GM18502 (cell line): ENCODE data around the gene GLI1.

Experiments
- ATAC-seq: cut with Tn5 transposase; IDR thresholded peaks from one replicate; pipeline ENCODE4 v1.9.1; 2021; ENCODE audit warnings: mild to moderate bottlenecking; ENCODE audit not compliant: unreplicated experiment, poor library complexity

The GLI1 gene

DNA sequence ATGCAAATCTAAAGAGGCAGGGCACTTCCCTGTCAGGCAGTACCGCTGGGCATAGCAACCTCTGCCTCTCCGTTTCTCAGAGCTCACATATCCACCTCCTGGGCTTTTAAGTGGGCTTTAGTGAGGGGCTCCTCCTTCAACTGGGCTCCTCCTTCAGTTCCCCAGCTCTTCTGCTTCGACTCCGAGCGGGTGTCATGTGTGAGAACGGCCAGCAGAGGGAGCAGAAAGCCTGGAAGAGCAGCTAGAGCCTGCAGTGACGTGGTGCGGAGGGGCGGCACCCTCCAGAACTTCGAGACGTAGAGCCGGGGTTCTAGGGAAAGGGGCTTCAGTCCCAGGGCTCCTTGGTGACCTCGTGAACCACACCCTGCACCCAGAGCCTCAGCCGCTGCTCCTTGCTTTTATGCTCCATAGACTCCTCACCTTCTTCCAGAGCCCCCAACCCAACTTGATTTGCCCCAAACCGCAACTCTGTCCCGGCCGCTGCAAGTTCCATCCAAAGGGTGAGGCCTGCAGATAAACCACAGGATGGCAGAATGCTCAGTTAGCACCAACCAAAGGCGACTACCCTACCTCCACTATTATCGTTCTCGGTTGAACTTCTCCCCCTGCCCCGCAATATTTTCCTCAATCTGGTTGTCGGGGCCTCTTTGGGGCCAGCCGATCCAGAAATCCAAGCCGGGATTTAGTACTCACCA is 383 bp upstream of the GLI1 start:
- peak; percentile 61 for ATAC-seq

DNA sequence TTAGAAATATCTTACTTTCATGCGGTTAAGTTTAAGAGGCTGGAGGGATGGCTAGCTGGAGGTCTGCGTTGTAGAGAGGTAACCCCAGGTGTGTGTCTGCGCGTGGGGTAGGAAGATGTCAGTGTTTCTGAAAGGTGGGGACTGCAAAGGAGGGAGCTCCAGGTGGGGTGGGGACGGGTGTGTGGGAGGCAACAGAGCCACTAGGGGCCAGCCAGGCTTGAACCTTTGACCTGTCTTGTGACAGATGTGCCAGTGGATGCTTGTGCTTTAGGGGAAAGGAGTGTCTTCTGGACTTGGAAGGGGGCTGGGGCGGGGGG is 841 bp downstream of the GLI1 start:
- no peak for ATAC-seq

DNA sequence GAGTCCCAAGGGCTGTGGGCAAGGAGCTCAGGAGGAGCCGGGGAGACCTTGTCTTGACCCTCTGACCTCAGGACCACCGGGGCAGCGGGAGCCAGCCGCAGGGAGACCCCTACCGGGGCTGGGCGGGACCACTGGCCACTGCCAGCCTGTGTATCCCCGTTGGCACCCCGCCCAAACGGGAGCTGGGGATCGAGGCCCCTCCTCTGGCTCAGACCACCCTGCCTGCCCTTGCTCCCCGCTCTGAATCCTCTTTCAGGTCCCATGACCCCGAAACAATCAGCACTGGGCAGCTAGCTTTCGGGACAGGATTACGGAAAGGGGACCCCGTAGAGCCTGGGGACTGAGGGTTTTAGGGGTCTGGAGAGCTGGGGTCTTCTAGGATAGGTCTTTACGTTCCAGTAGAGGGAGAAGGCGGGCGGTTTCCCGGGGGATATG is 1.3 kb downstream of the GLI1 start:
- ATAC-seq: no peak

DNA sequence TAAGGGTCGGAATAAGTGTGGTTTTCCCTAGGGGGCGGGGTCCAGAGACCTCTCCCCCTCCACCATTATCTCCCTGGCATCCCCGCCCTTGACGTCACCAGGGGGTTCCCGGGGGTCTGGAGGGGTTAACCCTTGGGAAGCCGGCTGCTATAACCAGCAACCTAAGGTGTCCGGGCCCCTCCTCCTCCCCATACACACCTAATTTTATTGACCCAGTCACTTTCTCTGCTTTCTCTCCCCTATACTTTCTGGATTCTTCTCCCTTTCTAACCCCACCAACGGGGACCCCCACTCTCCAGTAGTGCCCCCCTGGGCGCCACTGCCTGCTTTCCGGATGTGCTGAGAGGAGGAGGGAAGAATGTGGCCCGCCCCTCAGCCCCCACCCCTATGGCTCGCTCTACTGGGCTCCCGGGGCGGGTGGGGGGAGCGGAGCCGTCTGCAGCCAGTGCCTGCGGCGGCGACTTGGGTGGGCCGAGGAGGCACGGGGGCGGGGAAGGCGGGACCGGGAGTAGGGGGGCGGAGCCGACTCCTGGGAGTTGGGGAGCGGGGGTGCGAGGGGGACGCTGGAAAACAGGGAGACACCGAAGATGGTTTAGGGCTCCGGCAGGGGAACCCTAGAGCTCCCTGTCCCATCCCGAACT is 1.8 kb downstream of the GLI1 start:
- ATAC-seq: no peak

DNA sequence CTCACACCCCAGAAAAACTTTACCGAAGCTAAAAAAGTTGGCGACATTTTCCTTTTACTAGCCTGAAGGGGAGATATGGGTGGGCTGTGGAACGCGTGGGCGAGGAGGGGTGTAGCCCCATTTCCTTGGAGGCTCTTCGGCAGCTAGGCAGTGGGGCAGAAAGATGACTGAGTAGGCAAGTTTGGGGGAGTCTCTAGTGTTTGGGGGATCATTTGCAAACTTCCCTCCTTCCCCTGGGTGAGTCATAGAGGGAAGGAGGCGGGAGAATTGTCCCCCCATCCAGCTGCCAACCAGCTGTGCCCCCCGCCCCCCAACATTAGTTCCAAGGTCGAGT is 2.3 kb downstream of the GLI1 start:
- no peak for ATAC-seq

DNA sequence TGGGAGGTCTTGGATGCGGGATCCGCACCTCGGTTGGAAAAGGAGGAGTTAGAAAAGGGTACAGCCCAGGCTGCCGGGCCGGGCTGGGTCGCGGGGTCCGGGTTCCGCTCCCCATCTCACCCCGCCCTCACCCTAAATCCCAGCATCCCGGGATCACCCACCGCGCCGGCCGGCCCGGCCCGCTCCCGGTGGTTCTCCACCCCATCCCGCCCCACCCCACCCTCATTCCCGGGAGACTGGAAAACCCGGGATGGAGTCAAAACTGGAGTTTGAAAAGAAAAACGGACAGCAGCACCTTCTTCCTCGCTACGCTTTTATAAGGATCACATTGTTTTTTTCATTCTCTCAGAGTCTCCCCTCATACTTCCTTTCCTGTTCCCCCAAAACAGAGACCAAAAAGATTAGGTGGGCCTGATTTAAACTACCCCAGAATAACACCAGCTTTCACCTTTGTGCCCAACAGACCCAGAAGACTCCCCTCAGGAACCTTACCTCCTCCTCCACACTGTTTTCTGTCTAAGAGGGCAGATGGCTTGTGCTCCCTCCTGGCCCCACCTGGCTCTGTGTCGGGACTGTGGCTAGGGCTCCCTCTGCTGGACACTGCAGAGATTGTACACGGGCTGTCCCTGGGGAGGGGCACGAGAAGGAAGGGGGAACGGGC is 2.8 kb downstream of the GLI1 start:
- peak; percentile 71 for ATAC-seq

DNA sequence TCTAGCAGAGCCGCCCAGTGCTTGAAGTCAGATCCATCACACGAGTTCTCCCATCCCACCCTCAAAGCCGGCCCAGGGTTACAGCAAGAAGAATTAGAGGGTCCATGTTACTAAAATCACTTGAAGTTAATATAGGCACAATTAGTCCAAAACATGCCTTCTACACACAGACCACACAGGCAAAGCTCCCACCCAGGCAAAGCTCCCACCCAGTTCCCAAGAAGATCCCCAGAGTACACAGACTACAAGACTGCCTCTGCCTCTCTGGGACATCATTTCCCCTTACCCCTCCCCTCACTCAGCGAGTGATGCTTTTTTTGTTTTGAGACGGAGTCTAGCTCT is 3.3 kb downstream of the GLI1 start:
- no peak for ATAC-seq

DNA sequence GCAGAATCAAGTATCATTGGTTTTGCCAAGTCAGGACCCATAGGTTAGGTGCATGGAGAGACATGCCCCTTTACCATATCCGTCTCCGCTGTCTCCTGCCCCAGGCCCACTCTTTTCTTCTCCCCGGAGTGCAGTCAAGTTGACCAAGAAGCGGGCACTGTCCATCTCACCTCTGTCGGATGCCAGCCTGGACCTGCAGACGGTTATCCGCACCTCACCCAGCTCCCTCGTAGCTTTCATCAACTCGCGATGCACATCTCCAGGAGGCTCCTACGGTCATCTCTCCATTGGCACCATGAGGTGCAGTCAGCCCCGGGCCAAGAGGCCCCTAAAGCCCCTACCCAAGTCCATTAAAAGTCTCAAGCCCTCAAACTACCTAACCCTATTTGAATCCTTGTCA is 5.0 kb downstream of the GLI1 start:
- ATAC-seq: no peak

DNA sequence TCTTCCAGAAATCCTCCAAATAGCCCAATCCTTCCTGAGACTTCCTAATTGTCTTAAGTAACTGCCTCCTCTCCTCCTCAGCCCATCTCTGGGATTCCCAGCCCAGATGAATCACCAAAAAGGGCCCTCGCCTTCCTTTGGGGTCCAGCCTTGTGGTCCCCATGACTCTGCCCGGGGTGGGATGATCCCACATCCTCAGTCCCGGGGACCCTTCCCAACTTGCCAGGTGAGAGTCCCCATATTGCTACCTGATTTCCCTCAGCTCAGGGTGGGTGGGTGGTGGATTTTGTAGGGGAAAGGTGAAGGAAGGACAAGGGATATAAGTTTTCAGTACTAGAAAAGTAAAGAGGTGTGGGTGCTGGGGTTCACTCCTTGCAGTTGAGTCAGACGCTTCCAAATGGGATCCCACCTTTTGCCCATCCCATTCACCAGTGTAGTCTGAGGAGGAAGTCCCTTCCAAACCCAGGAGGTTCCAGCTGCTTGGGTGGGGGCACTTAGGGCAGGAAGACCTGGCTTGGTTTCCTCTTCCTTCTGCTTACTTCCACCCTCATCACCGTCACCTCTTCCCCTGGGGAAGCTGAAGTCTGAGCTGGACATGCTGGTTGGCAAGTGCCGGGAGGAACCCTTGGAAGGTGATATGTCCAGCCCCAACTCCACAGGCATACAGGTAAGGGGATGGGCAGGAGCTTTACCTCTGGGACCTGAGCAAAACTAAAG is 5.6 kb downstream of the GLI1 start:
- no peak for ATAC-seq

DNA sequence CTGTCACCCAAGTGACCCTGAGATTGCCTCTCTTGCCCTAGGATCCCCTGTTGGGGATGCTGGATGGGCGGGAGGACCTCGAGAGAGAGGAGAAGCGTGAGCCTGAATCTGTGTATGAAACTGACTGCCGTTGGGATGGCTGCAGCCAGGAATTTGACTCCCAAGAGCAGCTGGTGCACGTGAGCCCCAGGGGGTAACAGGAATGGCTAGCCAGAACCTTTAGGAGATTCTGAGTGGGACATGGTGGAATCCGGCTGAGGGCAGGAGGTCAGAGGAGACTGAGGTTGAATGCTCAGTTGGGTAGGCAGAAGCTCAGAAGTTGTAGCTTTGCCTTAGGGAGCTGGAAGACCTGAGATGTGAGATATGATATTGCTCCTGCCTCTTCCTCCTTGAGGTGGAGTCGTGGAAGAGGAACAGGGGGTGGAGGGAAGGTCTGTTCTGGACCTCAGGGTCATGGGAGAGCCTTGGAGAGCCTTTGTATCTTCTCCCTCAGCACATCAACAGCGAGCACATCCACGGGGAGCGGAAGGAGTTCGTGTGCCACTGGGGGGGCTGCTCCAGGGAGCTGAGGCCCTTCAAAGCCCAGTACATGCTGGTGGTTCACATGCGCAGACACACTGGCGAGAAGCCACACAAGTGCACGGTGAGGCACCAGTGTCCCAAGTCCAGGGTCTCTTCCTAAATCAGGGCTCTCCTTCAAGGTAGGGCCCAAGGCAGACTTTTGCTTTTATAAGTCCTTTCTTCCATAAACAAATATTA is 6.3 kb downstream of the GLI1 start:
- no peak for ATAC-seq

DNA sequence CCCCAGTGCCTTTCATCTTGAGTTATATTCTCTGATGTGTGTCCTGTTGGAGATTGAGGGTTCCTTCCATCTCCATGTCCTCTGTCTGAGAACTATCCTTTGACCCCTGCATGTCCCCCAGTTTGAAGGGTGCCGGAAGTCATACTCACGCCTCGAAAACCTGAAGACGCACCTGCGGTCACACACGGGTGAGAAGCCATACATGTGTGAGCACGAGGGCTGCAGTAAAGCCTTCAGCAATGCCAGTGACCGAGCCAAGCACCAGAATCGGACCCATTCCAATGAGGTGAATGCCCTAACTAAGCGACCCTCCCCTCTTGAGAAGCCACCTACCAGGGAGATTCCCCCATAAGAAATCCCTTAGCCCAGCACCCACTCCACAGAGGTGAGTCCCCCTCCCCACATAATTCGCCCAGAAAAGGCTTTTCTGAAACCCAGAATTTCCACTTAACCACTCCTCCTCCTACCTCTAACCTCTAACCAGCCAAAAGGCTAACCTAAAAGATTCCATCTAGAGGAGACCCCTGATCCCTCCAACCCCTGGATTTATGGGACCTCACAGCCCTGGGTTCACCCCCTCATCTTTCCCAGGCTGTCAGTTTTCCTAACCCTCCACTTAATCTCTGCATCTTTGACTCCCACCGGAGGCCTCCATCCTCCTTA is 7.8 kb downstream of the GLI1 start:
- ATAC-seq: no peak

DNA sequence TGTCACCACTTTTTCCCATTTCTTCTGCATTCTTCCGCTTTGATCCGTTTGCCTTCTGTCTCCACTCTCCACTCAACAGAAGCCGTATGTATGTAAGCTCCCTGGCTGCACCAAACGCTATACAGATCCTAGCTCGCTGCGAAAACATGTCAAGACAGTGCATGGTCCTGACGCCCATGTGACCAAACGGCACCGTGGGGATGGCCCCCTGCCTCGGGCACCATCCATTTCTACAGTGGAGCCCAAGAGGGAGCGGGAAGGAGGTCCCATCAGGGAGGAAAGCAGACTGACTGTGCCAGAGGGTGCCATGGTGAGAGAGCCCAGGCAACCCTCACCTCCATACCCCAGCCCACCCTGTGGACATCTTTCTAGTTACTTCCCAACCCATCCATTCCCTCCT is 8.3 kb downstream of the GLI1 start:
- no peak for ATAC-seq

DNA sequence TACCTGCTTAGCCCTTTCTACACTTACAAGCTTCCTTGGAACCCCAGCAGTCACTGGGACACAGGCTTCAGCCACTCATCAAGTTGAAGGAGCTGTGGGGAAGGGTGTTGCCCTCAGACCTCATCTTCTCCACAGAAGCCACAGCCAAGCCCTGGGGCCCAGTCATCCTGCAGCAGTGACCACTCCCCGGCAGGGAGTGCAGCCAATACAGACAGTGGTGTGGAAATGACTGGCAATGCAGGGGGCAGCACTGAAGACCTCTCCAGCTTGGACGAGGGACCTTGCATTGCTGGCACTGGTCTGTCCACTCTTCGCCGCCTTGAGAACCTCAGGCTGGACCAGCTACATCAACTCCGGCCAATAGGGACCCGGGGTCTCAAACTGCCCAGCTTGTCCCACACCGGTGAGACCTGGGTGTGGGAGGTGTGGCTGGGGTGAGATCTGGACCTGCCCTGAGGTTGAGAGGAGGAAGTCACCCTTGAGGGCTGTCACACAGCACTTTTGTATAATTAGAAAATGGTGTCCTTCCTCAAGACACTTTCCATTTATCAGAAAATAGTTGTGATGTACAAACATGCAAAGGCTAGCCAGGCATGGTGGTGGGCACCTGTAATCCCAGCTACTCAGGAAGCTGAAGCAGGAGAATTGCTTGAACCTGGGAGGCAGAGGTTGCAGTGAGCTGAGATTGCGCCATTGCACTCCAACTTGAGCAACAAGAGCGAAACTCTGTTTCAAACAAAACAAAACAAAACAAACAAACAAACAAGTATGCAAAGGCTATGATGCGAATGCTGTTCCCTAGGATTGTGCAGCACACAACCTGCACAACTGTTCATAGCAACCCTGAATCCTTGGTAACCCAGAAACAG is 9.9 kb downstream of the GLI1 start:
- ATAC-seq: no peak

DNA sequence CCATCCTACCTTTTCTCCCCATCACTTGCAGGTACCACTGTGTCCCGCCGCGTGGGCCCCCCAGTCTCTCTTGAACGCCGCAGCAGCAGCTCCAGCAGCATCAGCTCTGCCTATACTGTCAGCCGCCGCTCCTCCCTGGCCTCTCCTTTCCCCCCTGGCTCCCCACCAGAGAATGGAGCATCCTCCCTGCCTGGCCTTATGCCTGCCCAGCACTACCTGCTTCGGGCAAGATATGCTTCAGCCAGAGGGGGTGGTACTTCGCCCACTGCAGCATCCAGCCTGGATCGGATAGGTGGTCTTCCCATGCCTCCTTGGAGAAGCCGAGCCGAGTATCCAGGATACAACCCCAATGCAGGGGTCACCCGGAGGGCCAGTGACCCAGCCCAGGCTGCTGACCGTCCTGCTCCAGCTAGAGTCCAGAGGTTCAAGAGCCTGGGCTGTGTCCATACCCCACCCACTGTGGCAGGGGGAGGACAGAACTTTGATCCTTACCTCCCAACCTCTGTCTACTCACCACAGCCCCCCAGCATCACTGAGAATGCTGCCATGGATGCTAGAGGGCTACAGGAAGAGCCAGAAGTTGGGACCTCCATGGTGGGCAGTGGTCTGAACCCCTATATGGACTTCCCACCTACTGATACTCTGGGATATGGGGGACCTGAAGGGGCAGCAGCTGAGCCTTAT is 10.8 kb downstream of the GLI1 start:
- no peak for ATAC-seq

DNA sequence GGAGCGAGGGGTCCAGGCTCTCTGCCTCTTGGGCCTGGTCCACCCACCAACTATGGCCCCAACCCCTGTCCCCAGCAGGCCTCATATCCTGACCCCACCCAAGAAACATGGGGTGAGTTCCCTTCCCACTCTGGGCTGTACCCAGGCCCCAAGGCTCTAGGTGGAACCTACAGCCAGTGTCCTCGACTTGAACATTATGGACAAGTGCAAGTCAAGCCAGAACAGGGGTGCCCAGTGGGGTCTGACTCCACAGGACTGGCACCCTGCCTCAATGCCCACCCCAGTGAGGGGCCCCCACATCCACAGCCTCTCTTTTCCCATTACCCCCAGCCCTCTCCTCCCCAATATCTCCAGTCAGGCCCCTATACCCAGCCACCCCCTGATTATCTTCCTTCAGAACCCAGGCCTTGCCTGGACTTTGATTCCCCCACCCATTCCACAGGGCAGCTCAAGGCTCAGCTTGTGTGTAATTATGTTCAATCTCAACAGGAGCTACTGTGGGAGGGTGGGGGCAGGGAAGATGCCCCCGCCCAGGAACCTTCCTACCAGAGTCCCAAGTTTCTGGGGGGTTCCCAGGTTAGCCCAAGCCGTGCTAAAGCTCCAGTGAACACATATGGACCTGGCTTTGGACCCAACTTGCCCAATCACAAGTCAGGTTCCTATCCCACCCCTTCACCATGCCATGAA is 11.5 kb downstream of the GLI1 start:
- no peak for ATAC-seq

DNA sequence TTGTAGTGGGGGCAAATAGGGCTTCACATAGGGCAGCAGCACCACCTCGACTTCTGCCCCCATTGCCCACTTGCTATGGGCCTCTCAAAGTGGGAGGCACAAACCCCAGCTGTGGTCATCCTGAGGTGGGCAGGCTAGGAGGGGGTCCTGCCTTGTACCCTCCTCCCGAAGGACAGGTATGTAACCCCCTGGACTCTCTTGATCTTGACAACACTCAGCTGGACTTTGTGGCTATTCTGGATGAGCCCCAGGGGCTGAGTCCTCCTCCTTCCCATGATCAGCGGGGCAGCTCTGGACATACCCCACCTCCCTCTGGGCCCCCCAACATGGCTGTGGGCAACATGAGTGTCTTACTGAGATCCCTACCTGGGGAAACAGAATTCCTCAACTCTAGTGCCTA is 12.1 kb downstream of the GLI1 start:
- no peak for ATAC-seq

DNA sequence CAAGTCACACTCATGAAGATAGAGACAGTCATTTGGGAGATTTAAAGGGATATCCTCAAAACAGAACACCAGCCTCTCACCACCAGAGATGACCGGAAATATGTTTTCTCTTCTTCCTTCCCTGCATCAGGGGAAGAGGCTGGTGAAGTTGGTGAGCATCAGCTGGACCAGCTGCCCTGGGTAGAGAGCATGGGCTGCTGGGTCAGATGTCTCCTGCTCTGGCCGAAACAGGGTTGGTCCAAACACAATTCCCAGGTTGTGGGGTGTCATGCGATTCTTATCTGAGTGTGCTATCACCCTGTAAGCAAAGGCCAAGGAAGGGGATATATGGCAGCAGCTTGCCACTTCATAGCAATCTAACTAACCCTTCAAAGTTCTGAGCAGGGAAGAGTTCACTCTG is 12.8 kb downstream of the GLI1 start:
- ATAC-seq: no peak

DNA sequence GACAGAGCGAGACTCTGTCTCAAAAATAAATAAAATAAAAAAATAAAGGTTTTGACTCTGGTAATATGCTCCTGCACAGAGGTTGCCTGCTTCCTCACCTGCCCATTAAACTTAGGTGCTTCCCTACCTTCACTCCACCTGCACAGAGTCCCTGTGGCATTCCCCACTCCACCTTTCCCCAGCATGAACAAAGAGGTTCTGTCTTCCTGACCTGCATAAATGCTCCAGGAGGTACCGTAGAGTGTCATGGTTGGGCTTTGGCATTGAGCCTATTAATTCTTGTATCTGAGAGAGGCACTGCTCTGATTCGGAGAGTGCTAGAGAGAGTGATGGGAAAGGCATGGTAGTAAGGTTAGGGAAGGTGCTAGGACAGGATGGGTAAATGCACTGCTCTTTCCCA is 13.8 kb downstream of the GLI1 start:
- no peak for ATAC-seq
